RPMI7951 (cell line): Measurements from ENCODE around the gene ANGPTL2. TPM values are rescaled to one million over a fixed set of nuclear protein-coding genes. Genes with fewer than 3 reads are reported as not detected.

Experiments
- DNase-seq: peaks from one replicate; pipeline ENCODE4 v3.0.0-alpha.2; 2012; ENCODE audit warnings: low read depth
- total RNA-seq: library from RNA; depleted of rRNA; stranded (reverse); fragments of >200 nt; shearing (Covaris generic); gene quantifications from 2 replicates; pipeline ENCODE4 v1.2.3, GENCODE V29; 2014

Gene ANGPTL2
- total RNA-seq, 1 experiment from 2014 or later, result 47.8 TPM

DNA sequence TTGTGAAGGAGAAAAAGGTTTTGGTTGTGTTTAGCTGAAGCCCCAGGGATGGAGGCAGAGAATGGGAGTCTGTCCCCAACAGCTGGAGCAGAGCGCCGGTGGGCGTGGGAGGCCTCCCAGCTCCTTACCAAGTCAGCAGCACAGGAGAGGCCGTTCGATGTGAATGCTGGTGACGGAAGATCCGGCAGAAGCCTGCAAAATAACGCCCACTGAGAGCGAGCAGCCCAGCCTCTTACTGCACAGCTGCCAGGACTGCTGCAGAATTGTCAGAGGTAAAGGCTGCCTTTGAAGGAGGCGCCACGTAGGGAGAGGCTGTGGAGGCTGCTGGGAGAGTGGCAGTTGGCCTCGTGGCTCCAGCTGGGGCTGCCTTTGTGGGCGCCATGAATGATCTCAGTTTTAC lies 26.2 kb downstream of the ANGPTL2 start:
- no peak for DNase-seq

GRCh38 chr9:127095411-127095810 lies 27.0 kb downstream of the ANGPTL2 start:
- DNase-seq, result no peak

GRCh38 chr9:127093319-127094020 lies 29.0 kb downstream of the ANGPTL2 start:
- DNase-seq, result no peak

GRCh38 chr9:127092041-127092608 lies 30.3 kb downstream of the ANGPTL2 start:
- no peak for DNase-seq

- DNase-seq, result no peak
These were observed 30.9 kb downstream of the ANGPTL2 start for GRCh38 chr9:127091526-127091925.

DNA sequence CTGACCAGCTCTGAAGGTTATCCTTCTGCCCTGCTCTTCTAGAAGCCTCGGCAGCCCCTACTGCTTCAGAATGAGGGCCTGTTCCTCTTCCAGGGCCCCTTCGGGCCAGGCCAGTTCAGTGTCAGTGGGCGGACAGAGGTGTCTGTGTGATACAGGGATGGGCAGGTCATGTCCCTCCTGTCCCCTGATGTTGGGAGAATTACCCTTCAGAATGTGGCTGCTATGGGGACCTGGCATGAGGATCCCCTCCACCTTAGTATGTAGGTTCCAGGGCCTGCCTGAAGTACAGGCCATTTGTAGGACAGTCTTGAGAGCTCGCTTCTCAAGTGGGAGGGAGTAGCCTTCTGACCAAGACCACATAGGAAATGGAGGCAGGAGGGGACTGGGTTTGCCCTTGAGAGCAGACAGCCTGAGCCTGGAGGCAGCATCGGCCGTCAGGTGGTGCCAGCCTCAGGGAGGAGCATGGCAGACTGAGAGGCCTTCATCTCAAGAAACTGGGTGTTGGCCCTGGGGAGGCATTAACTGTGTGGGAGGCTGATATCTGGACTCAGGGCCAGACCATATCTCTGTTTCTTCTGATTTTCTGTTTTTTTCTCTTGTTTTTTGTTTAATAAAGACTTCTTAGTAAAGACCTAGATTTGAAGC lies 32.0 kb downstream of the ANGPTL2 start:
- no peak for DNase-seq

- no peak for DNase-seq
These were observed 32.8 kb downstream of the ANGPTL2 start for GRCh38 chr9:127089631-127090081.

GRCh38 chr9:127088724-127089615 lies 33.5 kb downstream of the ANGPTL2 start:
- DNase-seq, result no peak

GRCh38 chr9:127087836-127088235 lies 34.6 kb downstream of the ANGPTL2 start:
- DNase-seq, result no peak

DNA sequence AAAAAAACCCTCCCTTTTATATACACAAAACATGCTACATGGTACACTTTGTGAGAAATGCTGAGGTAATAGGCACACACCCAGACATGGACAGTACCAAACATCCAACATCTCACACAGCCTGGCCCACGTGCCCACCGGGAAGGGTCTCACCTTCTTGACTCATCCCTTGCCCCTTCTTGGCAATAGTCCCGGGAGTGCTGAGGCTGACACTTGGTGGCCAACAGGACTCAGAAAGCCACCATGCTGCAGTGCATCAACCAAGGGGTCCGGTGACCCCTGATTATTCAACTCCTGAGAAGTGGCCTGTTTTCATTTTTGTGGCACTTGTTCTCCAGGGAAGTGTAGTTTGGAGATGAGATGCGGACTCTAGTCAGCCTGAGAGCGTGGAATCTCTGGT lies 35.0 kb downstream of the ANGPTL2 start:
- DNase-seq, result no peak

- DNase-seq, result no peak
These were observed 35.7 kb downstream of the ANGPTL2 start for GRCh38 chr9:127086771-127087170.

DNA sequence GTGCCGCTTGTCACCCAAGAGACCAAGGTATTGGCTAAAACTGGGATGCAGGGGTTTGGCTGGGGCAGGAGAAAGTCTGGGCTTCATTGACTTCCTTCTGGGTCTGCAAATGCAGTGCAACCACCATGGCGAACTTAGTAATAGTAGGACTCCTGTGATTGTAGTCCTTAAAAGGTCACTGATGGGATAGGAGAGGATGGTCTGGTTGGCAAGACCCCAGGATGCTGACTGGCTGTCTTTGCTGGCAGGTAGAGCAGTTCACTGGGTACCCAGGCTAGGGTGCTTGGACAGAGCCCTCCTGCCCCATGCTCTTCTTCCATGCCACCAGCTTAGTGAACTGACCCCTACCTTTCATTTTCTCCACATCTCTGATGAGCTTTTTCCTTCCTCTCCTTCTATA lies 37.2 kb downstream of the ANGPTL2 start:
- no peak for DNase-seq

GRCh38 chr9:127084076-127085039 lies 38.1 kb downstream of the ANGPTL2 start:
- DNase-seq, result no peak

GRCh38 chr9:127083138-127083980 lies 39.1 kb downstream of the ANGPTL2 start:
- DNase-seq, result no peak

- DNase-seq, result no peak
These were observed 40.9 kb downstream of the ANGPTL2 start for GRCh38 chr9:127081250-127082185.

- no peak for DNase-seq
These were observed 42.8 kb downstream of the ANGPTL2 start for GRCh38 chr9:127079446-127080140.

GRCh38 chr9:127078988-127079387 lies 43.4 kb downstream of the ANGPTL2 start:
- DNase-seq, result no peak

GRCh38 chr9:127078336-127078735 lies 44.1 kb downstream of the ANGPTL2 start:
- DNase-seq, result no peak
